PC-3 (cell line): Measurements from ENCODE around the gene WNT5B. TPM values are rescaled to one million over a fixed set of nuclear protein-coding genes. Genes with fewer than 3 reads are reported as not detected.

Experiments
- ATAC-seq: fragments of 200-7000 bp; cut with Tn5 transposase; 2 replicates; pipeline ENCODE4 v1.9.1; 2020; ENCODE audit warnings: mild to moderate bottlenecking, moderate library complexity
- BruUV-seq: library from RNA; stranded (reverse); fragments of 400-500 nt; replicated peaks from 2 replicates; lab custom pipeline; 2021; lab: Mats Ljungman, UMichigan
- CTCF ChIA-PET: fragments of 300-600 bp; sonication (Branson Sonifier 250); formaldehyde crosslinking; loops from one replicate; lab custom pipeline; 2022; ENCODE audit warnings: antibody characterized with exemption; lab: Charles Lee
- POLR2A ChIA-PET: fragments of 300-600 bp; sonication (Branson Sonifier 250); formaldehyde crosslinking; loops from one replicate; lab custom pipeline; 2022; ENCODE audit warnings: antibody characterized with exemption; ENCODE audit not compliant: unreplicated experiment; lab: Charles Lee
- DNase-seq: peaks from one replicate; pipeline ENCODE4 v3.0.0-alpha.2; 2015
- H2AFZ ChIP-seq: fragments of 300-600 bp; sonication (generic); 2 replicates; pipeline ENCODE4 v1.6.0; 2016; ENCODE audit warnings: antibody characterized with exemption, low read length
- H3F3A ChIP-seq: fragments of 300-600 bp; sonication (generic); one replicate; pipeline ENCODE4 v1.6.0; 2017; ENCODE audit warnings: antibody characterized with exemption, low read length, control low read depth, mild to moderate bottlenecking; ENCODE audit not compliant: unreplicated experiment
- H3K27ac ChIP-seq: fragments of 300-600 bp; sonication (generic); 2 replicates; pipeline ENCODE4 v1.5.1; 2016; ENCODE audit warnings: mild to moderate bottlenecking, low read length
- H3K27me3 ChIP-seq: fragments of 300-600 bp; sonication (generic); 2 replicates; pipeline ENCODE4 v1.6.1; 2016; ENCODE audit warnings: low read length, mixed read lengths
- H3K36me3 ChIP-seq: fragments of 300-600 bp; sonication (generic); 2 replicates; pipeline ENCODE4 v1.6.1; 2016; ENCODE audit warnings: low read depth, mixed run types, low read length, mixed read lengths
- H3K4me1 ChIP-seq: fragments of 300-600 bp; sonication (generic); 2 replicates; pipeline ENCODE4 v1.5.1; 2016; ENCODE audit warnings: low read length; ENCODE audit not compliant: insufficient read depth
- H3K4me2 ChIP-seq: fragments of 300-600 bp; sonication (generic); 2 replicates; pipeline ENCODE4 v1.6.0; 2016; ENCODE audit warnings: low read length
- H3K4me3 ChIP-seq: fragments of 300-600 bp; sonication (generic); 2 replicates; pipeline ENCODE4 v1.5.1; 2016; ENCODE audit warnings: mild to moderate bottlenecking, low read length, mixed read lengths
- H3K79me2 ChIP-seq: fragments of 300-600 bp; sonication (generic); 2 replicates; pipeline ENCODE4 v1.6.1; 2017; ENCODE audit warnings: low read length, mixed read lengths
- H3K9ac ChIP-seq: fragments of 300-600 bp; sonication (generic); 2 replicates; pipeline ENCODE4 v1.6.0; 2016; ENCODE audit warnings: mild to moderate bottlenecking, low read length
- H3K9me2 ChIP-seq: fragments of 300-600 bp; sonication (generic); replicated peaks from 2 replicates; pipeline ENCODE4 v1.6.1; 2016; ENCODE audit warnings: mixed run types, low read length, mixed read lengths
- H3K9me3 ChIP-seq: fragments of 300-600 bp; sonication (generic); 2 replicates; pipeline ENCODE4 v1.6.1; 2016; ENCODE audit warnings: low read length, mixed read lengths
- H4K20me1 ChIP-seq: fragments of 300-600 bp; sonication (generic); 2 replicates; pipeline ENCODE4 v1.6.1; 2016; ENCODE audit warnings: low read length, mixed read lengths
- CTCF ChIP-seq: fragments of 300-600 bp; sonication (generic); conservative IDR thresholded peaks from 2 replicates; pipeline ENCODE4 v1.5.1; 2017; ENCODE audit warnings: antibody characterized with exemption, low read depth, mild to moderate bottlenecking, low read length
- EZH2 ChIP-seq: fragments of 300-600 bp; sonication (generic); IDR thresholded peaks from one replicate; pipeline ENCODE4 v1.6.1; 2017; ENCODE audit warnings: antibody characterized with exemption, mild to moderate bottlenecking, low read length; ENCODE audit not compliant: unreplicated experiment
- EZH2phosphoT487 ChIP-seq: fragments of 300-600 bp; sonication (generic); IDR thresholded peaks from 2 replicates; pipeline ENCODE4 v1.6.1; 2018; ENCODE audit warnings: mild to moderate bottlenecking, antibody characterized with exemption, low read length, borderline replicate concordance
- intact Hi-C: fragments of 100-400 bp; cut with micrococcal nuclease; formaldehyde crosslinking; loops from 2 replicates; pipeline ENCODE4 v1.9.0; 2023
- microRNA-seq: library from miRNA; unstranded; fragments of <30 nt; microRNA quantifications from one replicate; pipeline ENCODE4 v1.1.0, GENCODE V29; 2020; ENCODE audit not compliant: unreplicated experiment
- total RNA-seq: library from RNA; depleted of rRNA; stranded (reverse); fragments of >200 nt; gene quantifications from 2 replicates; pipeline ENCODE4 v1.2.3, GENCODE V29; 2014; rRNA removed

The WNT5B gene
- total RNA-seq, 1 experiment from 2014 or later = 2.2 TPM

- DNase-seq (no peak), ATAC-seq (no peak)
- CTCF ChIA-PET = no interaction called here
- H3K4me2 ChIP-seq = no peak overlapping the region
- H3K79me2 ChIP-seq = peaks cover 100% of the 10 kb centered on the region
- 0 out of 2 replicates have a peak, but pooled peaks cover 6% of the 10 kb centered on the region for H3K36me3 ChIP-seq
- no peak overlapping the region for H3K27ac ChIP-seq
- peaks cover 10% of the 10 kb centered on the region; the same call in 1 of the 2 replicates for H3K4me1 ChIP-seq
- no peaks in the 10 kb centered on the region for H3K9me2 ChIP-seq
- no peaks in the 10 kb centered on the region for H3F3A ChIP-seq
- H2AFZ ChIP-seq = no peak overlapping the region
- H3K27me3 ChIP-seq = no peaks in the 10 kb centered on the region
- TF ChIP-seq EZH2 (no peak), EZH2phosphoT487 (no peak), CTCF (no peak)
- H3K9me3 ChIP-seq = no peaks in the 10 kb centered on the region
- BruUV-seq = no TSS peak
- POLR2A ChIA-PET = no interaction called here
- H4K20me1 ChIP-seq = peaks cover 51% of the 10 kb centered on the region
- no peak overlapping the region for H3K9ac ChIP-seq
- intact Hi-C loops = no loop called here
- H3K4me3 ChIP-seq = no peak overlapping the region
Observed at GRCh38 chr12:1695886-1696670, 67.0 kb downstream of the WNT5B start.

DNA sequence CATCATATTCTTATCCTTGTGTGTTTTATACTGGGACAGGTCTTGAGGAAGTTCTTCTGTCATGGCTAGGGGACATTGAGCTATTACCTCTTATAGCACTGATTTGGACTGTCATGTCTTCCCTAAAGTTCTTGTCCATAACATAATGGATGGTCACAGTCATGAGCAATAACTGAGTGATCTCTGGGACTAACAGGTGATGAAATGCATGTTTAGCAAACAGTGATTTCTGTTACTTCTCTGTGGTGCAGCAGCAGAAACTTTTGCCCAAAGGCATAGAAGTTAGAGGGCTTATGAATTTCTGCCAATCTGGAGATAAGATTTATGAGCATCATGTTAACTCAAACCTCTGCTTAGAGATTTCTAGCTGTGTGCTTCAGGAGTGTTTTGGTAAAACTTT, 67.8 kb downstream of the WNT5B start:
- H3K36me3 ChIP-seq = 0 out of 2 replicates have a peak, but pooled peaks cover 6% of the 10 kb centered on the region
- ChIA-PET CTCF (no interaction called here), POLR2A (no interaction called here)
- intact Hi-C loops = no loop called here
- no peaks in the 10 kb centered on the region for H3K27me3 ChIP-seq
- no peaks in the 10 kb centered on the region for H3K9me3 ChIP-seq
- BruUV-seq = no TSS peak
- H3K9ac ChIP-seq = no peak overlapping the region
- peaks cover 48% of the 10 kb centered on the region for H4K20me1 ChIP-seq
- DNase-seq (no peak), ATAC-seq (no peak)
- no peak overlapping the region for H3K27ac ChIP-seq
- H3K79me2 ChIP-seq = peaks cover 100% of the 10 kb centered on the region
- no peaks in the 10 kb centered on the region for H3F3A ChIP-seq
- H3K4me2 ChIP-seq = no peak overlapping the region
- no peak overlapping the region for H2AFZ ChIP-seq
- H3K4me1 ChIP-seq = peaks cover 10% of the 10 kb centered on the region; the same call in 1 of the 2 replicates
- no peak overlapping the region for H3K4me3 ChIP-seq
- TF ChIP-seq EZH2 = no peak
- no peak for TF ChIP-seq CTCF
- TF ChIP-seq EZH2phosphoT487 = no peak
- no peaks in the 10 kb centered on the region for H3K9me2 ChIP-seq

Small RNA genes lying within 50 kb of the gene (microRNA-seq; reads per million reads assigned to microRNA genes)
- gene MIR3649 = not detected

Other genes starting within 250 kb of the WNT5B start
- 18.3 and 21.8 TPM in 2 replicates for gene FBXL14, start 34.6 kb upstream of the WNT5B start, total RNA-seq
- gene ADIPOR2, start 61.8 kb downstream of the WNT5B start, total RNA-seq = 26.5 and 37.2 TPM in 2 replicates
- gene LRTM2, start 191.3 kb downstream of the WNT5B start, total RNA-seq = not detected in 2 replicates